Heart right ventricle (tissue), 16 donors: ENCODE measurements around the gene FAM216B. TPM values are rescaled to one million over a fixed set of nuclear protein-coding genes. Genes with fewer than 3 reads are reported as not detected.

Source experiments
- ATAC-seq, 8 donors: fragments of 200-7000 bp; cut with Tn5 transposase; one replicate each; pipeline ENCODE4 v1.9.1; 2020; ENCODE audit warnings: mild to moderate bottlenecking in 8 of 8, moderate library complexity in 8 of 8, moderate number of reproducible peaks in 1 of 8
- DNase-seq, 2 donors: peaks; one replicate each; pipeline ENCODE4 v3.0.0-alpha.2; 2020
- H3K27ac ChIP-seq, 10 donors: fragments of 200-600 bp; sonication (generic) in 2 of 10; one replicate each; pipeline versions ENCODE4 v1.5.0 to v1.8.0; 2020 to 2022; ENCODE audit warnings: mild to moderate bottlenecking in 3 of 10
- H3K27me3 ChIP-seq, 7 donors: fragments of 200-600 bp; one replicate each; pipeline ENCODE4 v1.8.0; 2021 to 2022; ENCODE audit warnings: mild to moderate bottlenecking in 2 of 7
- H3K36me3 ChIP-seq, 9 donors: fragments of 200-600 bp; sonication (generic) in 1 of 9; one replicate each; pipeline versions ENCODE4 v1.5.0 to v1.8.0; 2020 to 2022; ENCODE audit warnings: mild to moderate bottlenecking in 2 of 9
- H3K4me1 ChIP-seq, 9 donors: fragments of 200-600 bp; sonication (generic) in 1 of 9; one replicate each; pipeline versions ENCODE4 v1.5.0 to v1.8.0; 2020 to 2022; ENCODE audit warnings: mild to moderate bottlenecking in 4 of 9
- H3K4me3 ChIP-seq, 10 donors: fragments of 200-600 bp; sonication (generic) in 2 of 10; one replicate each; pipeline versions ENCODE4 v1.5.0 to v1.8.0; 2020 to 2022; ENCODE audit warnings: mild to moderate bottlenecking in 7 of 10, moderate library complexity in 2 of 10
- H3K9me3 ChIP-seq, 11 donors: fragments of 200-600 bp in 10 of 11; sonication (generic) in 2 of 11; one replicate each; pipeline versions ENCODE4 v1.5.0 to v1.8.0; 2013 to 2022; ENCODE audit warnings: mild to moderate bottlenecking in 2 of 11, control low read depth in 1 of 11, moderate library complexity in 1 of 11
- WGBS, 2 donors: extraction: QIAGEN DNeasy Blood & Tissue Kit; methylation state at CpG; one replicate each; pipeline ENCODE4 v1.1.7; 2013; ENCODE audit warnings: inconsistent platforms in 1 of 2; 5-methylcytosine and 5-hydroxymethylcytosine counted together
- intact Hi-C, 10 donors: fragments of 100-400 bp; cut with DNase I; formaldehyde crosslinking; loops; one replicate each; pipeline versions ENCODE4 v1.11.1 to v1.14.2; 2022
- polyA plus RNA-seq, 2 donors: library from polyadenylated mRNA; stranded (reverse); fragments of 200-250 nt; gene quantifications; one replicate each; pipeline ENCODE4 v1.2.3, GENCODE V29; 2013
- total RNA-seq, 10 donors: library from RNA; stranded (reverse); fragmentation: NEBNext Ultra II Directional in 3 of 10; extraction: Animal tissue kit (Norgen Biotek cat#: 25700) in 3 of 10; gene quantifications; one replicate each; pipeline versions ENCODE4 v1.2.1 to v1.2.4, GENCODE V29; 2021 to 2023
- TF ChIP-seq, protein P1 (sequence below), 9 donors: fragments of 200-600 bp; sonication (generic) in 2 of 9; IDR thresholded peaks; one replicate each; pipeline versions ENCODE4 v1.5.0 to v1.8.0; 2021 to 2022; ENCODE audit warnings: antibody characterized with exemption in 9 of 9, mild to moderate bottlenecking in 5 of 9, moderate library complexity in 1 of 9
- donor health status: Arrhythmogenic right ventricular cardiomyopathy.
- donor health status: ischemic (EF 13 %, LVEDD 7.1; RV severe dilation, severe dysfunction).
- donor health status: healthy with polysubstance abuse.
- donor health status: DM: no; HTN: yes; CAD: no.
- donor health status: DM: no; HTN: no; CAD: no.
- donor health status: ischemic (EF 25% LVEDD 6.9; RV normal size, moderate dysfunction).
- donor health status: ischemic (EF 25% LVEDD 5.7; RV mildly dilated, moderate dysfunction).
- donor health status: healthy.
- donor health status: DM: yes; HTN: yes; CAD: no.
- donor health status: Ischemic cardiomyopathy.
- donor health status: ischemic (EF 35%, LVEDD 5.7; RV mildly dilated, moderate dysfunction).
- donor health status: nonischemic (EF 11% LVEDD 7.7; RV severe dilation, severe dysfunction).
- donor health status: DM: yes; HTN: yes; CAD: no.
- donor health status: PGD.
- donor health status: ischemic (EF 29% LVEDD 5.4; RV normal size, mild dysfunction).
- donor health status: nonischemic (EF 23%, LVEDD 6.1; RV moderate dilation, normal function).

The FAM216B gene
- total and polyA plus RNA-seq, 12 donors = 0.12 to 4.0 (median 0.57) TPM

DNA sequence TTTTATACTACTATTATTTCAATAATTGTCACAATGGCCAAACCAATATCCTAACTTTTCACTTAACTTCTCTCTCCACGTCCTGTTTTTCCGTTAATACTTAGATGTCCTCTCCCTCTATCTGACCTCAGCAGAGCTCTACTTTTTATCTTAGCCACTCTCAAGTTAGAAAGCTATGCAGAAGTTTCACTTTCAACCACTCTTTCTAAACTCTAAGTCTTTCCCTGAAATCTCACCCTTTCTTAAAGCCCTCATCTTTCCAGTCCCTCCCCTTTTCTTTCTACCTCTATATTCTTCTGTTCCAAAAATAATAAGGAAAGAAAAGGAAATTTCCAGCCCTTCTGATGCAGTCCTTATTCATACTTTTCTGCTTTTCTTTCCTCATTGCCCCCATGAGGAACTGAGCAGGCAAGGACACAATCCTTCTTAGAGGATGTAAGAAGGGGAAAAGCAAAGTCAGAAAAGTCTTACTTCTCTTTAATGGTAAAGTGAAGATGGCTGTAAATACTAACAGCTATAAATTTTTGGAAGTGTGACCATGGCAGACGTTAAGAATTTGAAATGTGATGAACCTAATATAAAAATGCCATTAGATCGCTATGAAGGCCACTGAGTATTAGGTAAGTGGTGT is 23.0 kb downstream of the FAM216B start:
- no peak for ATAC-seq
- no peak overlapping the region for H3K4me3 ChIP-seq
- no peak overlapping the region for H3K27ac ChIP-seq
- intact Hi-C loops = loop anchor here in 1 of 10 donors (10.0 kb wide), 1 partner anchor 120 kb away; no protein-coding TSS in a partner anchor
- DNase-seq = no peak
- TF ChIP-seq, protein P1, sequence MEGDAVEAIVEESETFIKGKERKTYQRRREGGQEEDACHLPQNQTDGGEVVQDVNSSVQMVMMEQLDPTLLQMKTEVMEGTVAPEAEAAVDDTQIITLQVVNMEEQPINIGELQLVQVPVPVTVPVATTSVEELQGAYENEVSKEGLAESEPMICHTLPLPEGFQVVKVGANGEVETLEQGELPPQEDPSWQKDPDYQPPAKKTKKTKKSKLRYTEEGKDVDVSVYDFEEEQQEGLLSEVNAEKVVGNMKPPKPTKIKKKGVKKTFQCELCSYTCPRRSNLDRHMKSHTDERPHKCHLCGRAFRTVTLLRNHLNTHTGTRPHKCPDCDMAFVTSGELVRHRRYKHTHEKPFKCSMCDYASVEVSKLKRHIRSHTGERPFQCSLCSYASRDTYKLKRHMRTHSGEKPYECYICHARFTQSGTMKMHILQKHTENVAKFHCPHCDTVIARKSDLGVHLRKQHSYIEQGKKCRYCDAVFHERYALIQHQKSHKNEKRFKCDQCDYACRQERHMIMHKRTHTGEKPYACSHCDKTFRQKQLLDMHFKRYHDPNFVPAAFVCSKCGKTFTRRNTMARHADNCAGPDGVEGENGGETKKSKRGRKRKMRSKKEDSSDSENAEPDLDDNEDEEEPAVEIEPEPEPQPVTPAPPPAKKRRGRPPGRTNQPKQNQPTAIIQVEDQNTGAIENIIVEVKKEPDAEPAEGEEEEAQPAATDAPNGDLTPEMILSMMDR (IDR thresholded peaks at IDR 0.05) = no peak
- H3K4me1 ChIP-seq = no peaks in the 10 kb centered on the region
- no peaks in the 10 kb centered on the region for H3K27me3 ChIP-seq
- no peaks in the 10 kb centered on the region for H3K36me3 ChIP-seq
- WGBS, 2 donors = 47 to 55% methylated on average over 4 of the region's 4 CpGs
- H3K9me3 ChIP-seq = no peaks in the 10 kb centered on the region

GRCh38 chr13:42807241-42807640 is 25.9 kb downstream of the FAM216B start:
- H3K4me1 ChIP-seq = peaks cover 0 to 5% (median 0%) of the 10 kb centered on the region in 9 donors
- H3K9me3 ChIP-seq = no peaks in the 10 kb centered on the region
- 64 to 71% methylated on average over 2 of the region's 2 CpGs for WGBS, 2 donors
- H3K4me3 ChIP-seq = no peak overlapping the region
- no peaks in the 10 kb centered on the region for H3K36me3 ChIP-seq
- TF ChIP-seq, protein P1 (IDR thresholded peaks at IDR 0.05) = no peak
- H3K27me3 ChIP-seq = no peaks in the 10 kb centered on the region
- H3K27ac ChIP-seq = no peak overlapping the region
- no peak for ATAC-seq
- intact Hi-C loops = loop anchor here in 1 of 10 donors (10.0 kb wide), 1 partner anchor 122 kb away; no protein-coding TSS in a partner anchor
- DNase-seq = no peak

DNA sequence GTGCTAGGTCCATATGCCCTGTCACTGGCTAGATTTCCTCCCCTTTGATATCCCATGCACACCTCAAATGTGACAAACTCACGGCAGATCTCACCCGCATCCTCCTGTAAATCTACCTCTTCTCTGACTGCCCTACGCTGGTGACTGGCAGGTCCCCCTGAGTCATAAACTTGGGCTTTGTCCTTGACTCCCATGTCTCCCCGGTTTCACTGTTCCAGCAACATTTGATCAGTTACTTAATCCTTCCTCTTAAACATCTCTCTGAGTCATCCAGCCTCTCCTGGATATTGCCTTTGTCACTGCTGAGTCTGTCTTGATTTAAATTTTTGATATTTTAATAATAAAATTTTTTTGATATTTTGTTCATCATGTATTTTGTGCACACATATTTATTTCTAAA is 26.5 kb downstream of the FAM216B start:
- DNase-seq = no peak
- TF ChIP-seq, protein P1 (IDR thresholded peaks at IDR 0.05) = no peak
- no peaks in the 10 kb centered on the region for H3K36me3 ChIP-seq
- intact Hi-C loops = loop anchor here in 1 of 10 donors (10.0 kb wide), 1 partner anchor 123 kb away; no protein-coding TSS in a partner anchor
- H3K4me1 ChIP-seq = peaks cover 0 to 5% (median 0%) of the 10 kb centered on the region in 9 donors
- no peak overlapping the region for H3K27ac ChIP-seq
- H3K27me3 ChIP-seq = no peaks in the 10 kb centered on the region
- no peak for ATAC-seq
- no peaks in the 10 kb centered on the region for H3K9me3 ChIP-seq
- no peak overlapping the region for H3K4me3 ChIP-seq
- 81 to 82% methylated on average over 4 of the region's 4 CpGs for WGBS, 2 donors

DNA sequence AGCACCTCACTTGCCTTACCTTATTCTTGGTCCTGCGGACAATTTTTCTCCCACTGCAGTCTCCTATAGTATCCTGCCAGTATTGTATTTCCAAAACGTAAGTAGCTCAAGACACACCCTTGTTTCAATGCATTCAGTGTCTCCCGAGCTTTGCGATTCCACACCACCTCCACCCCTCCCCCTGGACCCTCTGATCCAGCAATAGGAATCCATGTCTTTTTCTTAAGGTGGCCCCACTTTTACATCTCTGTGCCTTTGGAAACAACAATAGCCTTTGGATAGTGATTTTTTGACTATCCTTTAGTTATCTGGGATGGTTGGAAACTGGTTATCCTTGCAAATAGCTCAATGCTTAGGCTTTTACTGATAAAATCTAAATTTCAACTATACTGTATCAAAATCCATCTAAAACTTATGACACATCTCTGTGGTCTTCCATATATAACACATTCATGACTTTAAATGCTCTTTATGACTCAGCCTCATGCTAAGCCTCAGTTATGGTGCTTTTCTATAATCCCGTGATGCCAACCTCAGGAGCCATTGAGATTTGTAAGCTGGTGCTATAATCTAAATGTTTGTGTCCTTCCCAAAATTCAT is 27.1 kb downstream of the FAM216B start:
- Histone ChIP-seq H3K27me3 (no peaks in the 10 kb centered on the region), H3K9me3 (no peaks in the 10 kb centered on the region), H3K4me1 (peaks cover 0 to 5% (median 0%) of the 10 kb centered on the region in 9 donors), H3K27ac (no peak overlapping the region), H3K36me3 (no peaks in the 10 kb centered on the region), H3K4me3 (no peak overlapping the region)
- TF ChIP-seq, protein P1 (IDR thresholded peaks at IDR 0.05) = no peak
- intact Hi-C loops = loop anchor here in 1 of 10 donors (10.0 kb wide), 1 partner anchor 124 kb away; no protein-coding TSS in a partner anchor
- 85% methylated on average over 5 of the region's 5 CpGs for WGBS, 2 donors
- ATAC-seq (no peak), DNase-seq (no peak)
